A549 (cell line): ENCODE data around the gene DEFB131B. TPM values are rescaled to one million over a fixed set of nuclear protein-coding genes. Genes with fewer than 3 reads are reported as not detected.

Source experiments
- ATAC-seq, 2 experiments: fragments of 200-7000 bp in 1 of 2; fragments of >200 bp in 1 of 2; cut with Nextera tagmentation in 1 of 2; cut with Tn5 transposase in 1 of 2; 3 replicates each; pipeline versions ENCODE4 v1.8.0 to v1.9.1; 2018 to 2020; ENCODE audit warnings: mild to moderate bottlenecking in 1 of 2, moderate library complexity in 1 of 2
- CTCF ChIA-PET: fragments of 300-600 bp; sonication (Branson Sonifier 250); formaldehyde crosslinking; extraction: SDS; loops from one replicate; lab custom pipeline; 2021; ENCODE audit warnings: antibody characterized with exemption, inconsistent platforms; lab: Yijun Ruan, JAX
- POLR2A ChIA-PET: fragments of 350-600 bp; formaldehyde crosslinking; extraction: SDS; loops from one replicate; lab custom pipeline; 2021; ENCODE audit warnings: antibody characterized with exemption, inconsistent platforms; lab: Yijun Ruan, JAX
- DNase-seq, 2 experiments: peaks; one replicate each; pipeline versions ENCODE4 v3.0.0 to v3.0.0-alpha.2; 2011 to 2016; ENCODE audit warnings: low read depth in 1 of 2, low spot score in 1 of 2
- FAIRE-seq: peaks from 2 replicates; lab custom pipeline; 2011; peaks lifted over from hg19 to GRCh38; lab: Jason Lieb, UNC
- H3K27ac ChIP-seq, 2 experiments: fragments of >200 bp; sonication (Bioruptor Twin); formaldehyde crosslinking; 3 replicates each; pipeline ENCODE4 v1.5.1; 2016 to 2017
- H3K4me1 ChIP-seq: fragments of >200 bp; sonication (Bioruptor Twin); formaldehyde crosslinking; 3 replicates; pipeline ENCODE4 v1.6.1; 2016
- H3K4me2 ChIP-seq: fragments of >200 bp; sonication (Bioruptor Twin); formaldehyde crosslinking; 3 replicates; pipeline ENCODE4 v1.6.1; 2016
- H3K4me3 ChIP-seq: fragments of >200 bp; sonication (Bioruptor Twin); formaldehyde crosslinking; 3 replicates; pipeline ENCODE4 v1.5.1; 2016
- H3K9me3 ChIP-seq: fragments of >200 bp; sonication (Bioruptor Twin); formaldehyde crosslinking; 3 replicates; pipeline ENCODE4 v1.6.1; 2016
- BCL3 ChIP-seq: fragments of >200 bp; sonication (Bioruptor Twin); formaldehyde crosslinking; IDR thresholded peaks from 3 replicates; pipeline ENCODE4 v1.6.1; 2016
- CBX2 ChIP-seq: fragments of 200-600 bp; sonication (generic); IDR thresholded peaks from 2 replicates; pipeline ENCODE4 v1.6.1; 2016; ENCODE audit warnings: low read depth, mild to moderate bottlenecking, borderline replicate concordance
- CEBPB ChIP-seq, 2 experiments: fragments of >200 bp in 1 of 2; sonication (Bioruptor Twin) in 1 of 2; formaldehyde crosslinking in 1 of 2; IDR thresholded peaks; 2 replicates each; pipeline ENCODE4 v1.6.1; 2012 to 2016
- CHD2 ChIP-seq: fragments of 150-350 bp; IDR thresholded peaks from 2 replicates; pipeline ENCODE4 v1.6.1; 2014; ENCODE audit warnings: low read length; ENCODE audit not compliant: partially characterized antibody
- CHD4 ChIP-seq: fragments of 200-600 bp; sonication (generic); IDR thresholded peaks from 2 replicates; pipeline ENCODE4 v1.6.1; 2016; ENCODE audit warnings: antibody characterized with exemption, mild to moderate bottlenecking, borderline replicate concordance
- EP300 ChIP-seq, 2 experiments: fragments of >200 bp; sonication (Bioruptor Twin); formaldehyde crosslinking; IDR thresholded peaks; 2 replicates in 1 of 2; 3 replicates in 1 of 2; pipeline ENCODE4 v1.6.1; 2016 to 2017
- ESRRA ChIP-seq: fragments of 150-350 bp; IDR thresholded peaks from 2 replicates; pipeline ENCODE4 v1.6.1; 2014; ENCODE audit warnings: mild to moderate bottlenecking, low read length, borderline replicate concordance
- FOSL2 ChIP-seq, 2 experiments: fragments of 450-650 bp in 1 of 2; fragments of >200 bp in 1 of 2; sonication (Bioruptor Twin) in 1 of 2; formaldehyde crosslinking; IDR thresholded peaks; 2 replicates each; pipeline versions ENCODE4 v1.5.0 to v1.6.1; 2016 to 2020; ENCODE audit warnings: mild to moderate bottlenecking in 1 of 2, moderate library complexity in 1 of 2
- FOXS1 ChIP-seq: fragments of 250-450 bp; sonication (Bioruptor Pico); IDR thresholded peaks from 2 replicates; pipeline ENCODE4 v1.5.0; 2020; ENCODE audit warnings: mild to moderate bottlenecking, moderate library complexity
- HDAC2 ChIP-seq: fragments of 200-600 bp; sonication (generic); IDR thresholded peaks from 2 replicates; pipeline ENCODE4 v1.6.1; 2016
- HMGXB4 ChIP-seq: fragments of 250-450 bp; sonication (Bioruptor Pico); IDR thresholded peaks from 2 replicates; pipeline ENCODE4 v1.5.0; 2021; ENCODE audit warnings: mild to moderate bottlenecking, moderate library complexity, borderline replicate concordance
- HOXA7 ChIP-seq: fragments of 250-450 bp; sonication (Bioruptor Pico); IDR thresholded peaks from 2 replicates; pipeline ENCODE4 v1.5.0; 2020; ENCODE audit warnings: mild to moderate bottlenecking, moderate library complexity
- HOXB13 ChIP-seq: fragments of 250-450 bp; sonication (Bioruptor Pico); IDR thresholded peaks from 2 replicates; pipeline ENCODE4 v1.5.0; 2020; ENCODE audit warnings: low read depth, mild to moderate bottlenecking, moderate library complexity
- JUNB ChIP-seq: fragments of >200 bp; sonication (Bioruptor Twin); formaldehyde crosslinking; IDR thresholded peaks from 2 replicates; pipeline ENCODE4 v1.6.1; 2016
- KDM5A ChIP-seq: fragments of 200-600 bp; sonication (generic); IDR thresholded peaks from 2 replicates; pipeline ENCODE4 v1.6.1; 2016; ENCODE audit warnings: antibody characterized with exemption, mild to moderate bottlenecking
- MAZ ChIP-seq: fragments of 150-350 bp; IDR thresholded peaks from 2 replicates; pipeline ENCODE4 v1.6.1; 2014; ENCODE audit warnings: antibody characterized with exemption, low read depth, low read length, borderline replicate concordance
- MYC ChIP-seq: IDR thresholded peaks from 2 replicates; pipeline ENCODE4 v1.6.1; 2012; ENCODE audit warnings: mild to moderate bottlenecking, inconsistent platforms, low read length, improper control_type of control experiment, borderline replicate concordance
- NFE2L2 ChIP-seq: fragments of 150-350 bp; conservative IDR thresholded peaks from 2 replicates; pipeline ENCODE4 v1.6.1; 2014; ENCODE audit warnings: low read length
- NPAS2 ChIP-seq: fragments of 250-450 bp; sonication (Bioruptor Pico); IDR thresholded peaks from 2 replicates; pipeline ENCODE4 v1.8.0; 2022; ENCODE audit warnings: mild to moderate bottlenecking, moderate library complexity, borderline replicate concordance
- NR3C1 ChIP-seq: fragments of >200 bp; sonication (Bioruptor Twin); formaldehyde crosslinking; IDR thresholded peaks from 3 replicates; pipeline ENCODE4 v1.6.1; 2017
- PHF8 ChIP-seq: fragments of 200-600 bp; sonication (generic); IDR thresholded peaks from 2 replicates; pipeline ENCODE4 v1.6.1; 2016; ENCODE audit warnings: low read depth, mild to moderate bottlenecking, antibody characterized with exemption, moderate library complexity, borderline replicate concordance
- RARB ChIP-seq: fragments of 250-450 bp; sonication (Bioruptor Pico); IDR thresholded peaks from 2 replicates; pipeline ENCODE4 v1.8.0; 2021; ENCODE audit warnings: mild to moderate bottlenecking, moderate library complexity
- RCOR1 ChIP-seq: fragments of 150-350 bp; IDR thresholded peaks from 2 replicates; pipeline ENCODE4 v1.6.1; 2014; ENCODE audit warnings: antibody characterized with exemption, low read length, low read depth
- RFX5 ChIP-seq: fragments of 450-650 bp; IDR thresholded peaks from 2 replicates; pipeline ENCODE4 v1.7.1; 2014; ENCODE audit warnings: antibody characterized with exemption, mild to moderate bottlenecking, moderate library complexity
- TFCP2L1 ChIP-seq: fragments of 250-450 bp; sonication (Bioruptor Pico); IDR thresholded peaks from 2 replicates; pipeline ENCODE4 v1.5.0; 2021; ENCODE audit warnings: mild to moderate bottlenecking
- ZC3H11A ChIP-seq: fragments of 450-650 bp; IDR thresholded peaks from 2 replicates; pipeline ENCODE4 v1.6.1; 2014; ENCODE audit warnings: antibody characterized with exemption, mild to moderate bottlenecking
- ZSCAN20 ChIP-seq: fragments of 250-450 bp; sonication (Bioruptor Pico); IDR thresholded peaks from 2 replicates; pipeline ENCODE4 v1.8.0; 2022; ENCODE audit warnings: mild to moderate bottlenecking, moderate library complexity
- WGBS: methylation state at CpG from one replicate; pipeline ENCODE4 v1.1.6; 2017; ENCODE audit errors: missing lambda C conversion rate; 5-methylcytosine and 5-hydroxymethylcytosine counted together
- polyA plus RNA-seq, 4 experiments: library from polyadenylated mRNA; depleted of rRNA in 3 of 4; stranded (reverse); fragments of >200 nt; fragmentation: RNase III in 1 of 4; extraction: RNeasy Plus Mini Kit Qiagen cat#74134 plus additional on column Dnase treatment in 1 of 4; gene quantifications; 2 replicates in 3 of 4; 3 replicates in 1 of 4; pipeline ENCODE4 v1.2.3, GENCODE V29; 2011 to 2017
- TF ChIP-seq, protein P1 (sequence below): fragments of >200 bp; sonication (Bioruptor Twin); formaldehyde crosslinking; IDR thresholded peaks from 3 replicates; pipeline ENCODE4 v1.5.1; 2016

DEFB131B gene
- polyA plus RNA-seq, 2 of the 4 experiments (the other 2 are of a cell fraction) = not detected

DNA sequence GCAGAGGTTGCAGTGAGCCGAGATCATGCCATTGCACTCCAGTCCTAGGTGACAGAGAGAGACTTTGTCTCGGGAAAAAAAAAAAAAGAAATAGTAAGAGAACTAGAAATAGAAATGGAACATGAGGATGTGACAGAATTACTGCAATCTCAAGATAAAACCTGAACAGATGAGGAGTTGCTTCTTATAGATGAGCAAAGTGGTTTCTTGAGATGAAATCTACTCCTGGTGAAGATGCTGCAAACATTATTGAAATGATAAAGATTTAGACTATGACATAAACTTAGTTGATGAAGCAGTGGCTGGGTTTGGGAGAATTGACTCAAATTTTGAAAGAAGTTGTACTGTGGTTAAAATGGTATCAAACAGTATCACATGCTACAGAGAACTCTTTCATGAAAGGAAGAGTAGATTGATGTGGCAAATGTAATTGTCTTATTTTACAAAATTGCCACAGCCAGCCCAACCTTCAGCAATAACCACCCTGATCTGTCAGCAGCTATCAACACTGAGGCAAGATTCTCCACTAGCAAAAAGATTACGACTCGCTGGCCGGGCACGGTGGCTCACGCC lies 36.5 kb downstream of the DEFB131B start:
- H3K9me3 ChIP-seq = no peaks in the 10 kb centered on the region
- no peak for ATAC-seq
- ChIA-PET CTCF (no interaction called here), POLR2A (no interaction called here)
- TF ChIP-seq KDM5A = no peak
- TF ChIP-seq BCL3 = no peak
- TF ChIP-seq CHD2 = no peak
- no peak for TF ChIP-seq MAZ
- TF ChIP-seq FOXS1 (CRISPR knock-in tag) = no peak
- DNase-seq = no peak
- no peak for FAIRE-seq
- H3K4me2 ChIP-seq = no peak overlapping the region
- WGBS = 93% methylated on average over 7 of the region's 7 CpGs
- H3K27ac ChIP-seq = no peak overlapping the region
- no peak overlapping the region for H3K4me3 ChIP-seq
- H3K4me1 ChIP-seq = no peaks in the 10 kb centered on the region

DNA sequence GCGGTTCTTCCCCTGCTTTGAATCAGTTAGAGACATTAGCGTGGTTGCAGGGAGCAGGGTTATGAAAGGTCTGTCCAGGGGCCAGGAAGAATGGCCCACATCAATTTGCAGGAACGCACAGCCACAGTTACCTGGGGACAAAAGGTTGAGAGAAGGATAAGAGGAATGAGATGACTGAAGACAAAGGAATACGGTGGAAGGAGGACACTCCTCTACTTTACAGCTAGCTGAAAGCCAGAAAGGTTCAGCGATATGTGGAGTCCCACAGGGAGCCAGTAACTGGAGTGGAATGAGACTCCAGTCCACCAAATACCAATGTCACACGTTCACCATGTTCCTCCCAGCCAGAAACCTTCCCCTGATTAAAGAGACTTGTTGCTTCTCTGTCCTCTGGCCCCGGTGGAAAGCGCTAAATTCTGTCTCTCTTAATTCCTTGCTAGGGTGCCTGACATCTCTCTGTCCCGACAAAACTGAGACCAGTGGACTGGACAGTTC lies 39.4 kb downstream of the DEFB131B start:
- no peaks in the 10 kb centered on the region for H3K4me1 ChIP-seq
- WGBS = 90% methylated on average over 9 of the region's 9 CpGs
- H3K4me3 ChIP-seq = no peak overlapping the region
- ChIA-PET CTCF (no interaction called here), POLR2A (no interaction called here)
- H3K27ac ChIP-seq = no peak overlapping the region
- no peak for DNase-seq
- H3K4me2 ChIP-seq = no peak overlapping the region
- FAIRE-seq = no peak
- no peaks in the 10 kb centered on the region for H3K9me3 ChIP-seq
- TF ChIP-seq PHF8 (no peak), KDM5A (no peak), TFCP2L1 (CRISPR knock-in tag) (no peak), NPAS2 (CRISPR knock-in tag) (no peak), MYC (no peak), CHD4 (no peak), EP300 (IDR thresholded peaks at IDR 0.05) (no peak), CHD2 (no peak), ZC3H11A (no peak), RARB (CRISPR knock-in tag) (no peak), RCOR1 (no peak), HOXA7 (no peak), CEBPB (IDR thresholded peaks at IDR 0.05) (no peak), HOXB13 (CRISPR knock-in tag) (no peak), HDAC2 (no peak), NFE2L2 (no peak)
- no peak for ATAC-seq

GRCh38 chr11:71927820-71928736 lies 49.8 kb downstream of the DEFB131B start, which contains the start of gene XNDC1N:
Gene XNDC1N, minus strand, starts transcription at chr11:71928594. Its CDS starts 5,241 bp downstream, at chr11:71923353.
- H3K4me1 ChIP-seq = peaks cover 39% of the 10 kb centered on the region
- ATAC-seq (peak; percentile 94 to 95), DNase-seq (peak; percentile 89 to 90), FAIRE-seq (no peak)
- 2% methylated on average over 40 of the region's 40 CpGs for WGBS
- H3K9me3 ChIP-seq = no peaks in the 10 kb centered on the region
- ChIA-PET POLR2A (interaction anchor here (0.6 to 2.3 kb wide), 7 partner anchors 9 to 174 kb away, joined by 3 to 21 read pairs (median 4); no protein-coding TSS in a partner anchor), CTCF (interaction anchor here (0.6 to 4.0 kb wide), 11 partner anchors 9 to 217 kb away, joined by 3 to 32 read pairs (median 4); no protein-coding TSS in a partner anchor)
- H3K27ac ChIP-seq = peak within 1 kb of the TSS; percentile 91 to 95
- peak within 1 kb of the TSS; percentile 90 for H3K4me3 ChIP-seq
- H3K4me2 ChIP-seq = peak within 1 kb of the TSS; percentile 94
- TF ChIP-seq JUNB (no peak), NR3C1 (no peak), FOSL2 (IDR thresholded peaks at IDR 0.05) (no peak), FOSL2 (CRISPR knock-in tag; IDR thresholded peaks at IDR 0.05) (no peak), HOXB13 (CRISPR knock-in tag) (0 out of 2 replicates have a peak, but pooled peaks have one; percentile 37), CHD4 (no peak), HMGXB4 (CRISPR knock-in tag) (no peak), PHF8 (peak; percentile 21), RFX5 (no peak), CBX2 (no peak), ZSCAN20 (CRISPR knock-in tag) (no peak), ESRRA (no peak)
- TF ChIP-seq, protein P1, sequence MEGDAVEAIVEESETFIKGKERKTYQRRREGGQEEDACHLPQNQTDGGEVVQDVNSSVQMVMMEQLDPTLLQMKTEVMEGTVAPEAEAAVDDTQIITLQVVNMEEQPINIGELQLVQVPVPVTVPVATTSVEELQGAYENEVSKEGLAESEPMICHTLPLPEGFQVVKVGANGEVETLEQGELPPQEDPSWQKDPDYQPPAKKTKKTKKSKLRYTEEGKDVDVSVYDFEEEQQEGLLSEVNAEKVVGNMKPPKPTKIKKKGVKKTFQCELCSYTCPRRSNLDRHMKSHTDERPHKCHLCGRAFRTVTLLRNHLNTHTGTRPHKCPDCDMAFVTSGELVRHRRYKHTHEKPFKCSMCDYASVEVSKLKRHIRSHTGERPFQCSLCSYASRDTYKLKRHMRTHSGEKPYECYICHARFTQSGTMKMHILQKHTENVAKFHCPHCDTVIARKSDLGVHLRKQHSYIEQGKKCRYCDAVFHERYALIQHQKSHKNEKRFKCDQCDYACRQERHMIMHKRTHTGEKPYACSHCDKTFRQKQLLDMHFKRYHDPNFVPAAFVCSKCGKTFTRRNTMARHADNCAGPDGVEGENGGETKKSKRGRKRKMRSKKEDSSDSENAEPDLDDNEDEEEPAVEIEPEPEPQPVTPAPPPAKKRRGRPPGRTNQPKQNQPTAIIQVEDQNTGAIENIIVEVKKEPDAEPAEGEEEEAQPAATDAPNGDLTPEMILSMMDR = no peak
